Measurements from ENCODE around the gene MAPT.

DNA sequence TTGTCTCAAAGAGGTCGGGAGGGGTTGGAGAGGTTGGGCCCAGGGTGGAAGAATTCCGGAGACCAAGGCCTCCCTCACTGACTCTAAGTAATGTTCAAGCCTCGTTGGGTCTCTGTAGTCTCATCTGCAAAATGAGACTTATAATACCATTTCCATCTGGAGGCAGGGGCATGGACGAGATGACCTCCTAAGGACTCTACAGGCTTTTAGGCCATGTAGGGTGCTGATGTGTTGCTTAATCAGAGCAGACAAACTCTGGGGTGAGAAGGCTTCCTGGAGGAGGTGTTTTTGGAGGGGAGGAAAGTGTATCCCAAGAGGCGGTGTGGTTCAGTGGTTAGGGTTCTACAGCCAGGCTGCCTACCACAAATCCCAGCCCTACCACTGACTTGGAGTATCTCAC lies 46.6 kb upstream of the MAPT start:
- TF ChIP-seq, protein P1, sequence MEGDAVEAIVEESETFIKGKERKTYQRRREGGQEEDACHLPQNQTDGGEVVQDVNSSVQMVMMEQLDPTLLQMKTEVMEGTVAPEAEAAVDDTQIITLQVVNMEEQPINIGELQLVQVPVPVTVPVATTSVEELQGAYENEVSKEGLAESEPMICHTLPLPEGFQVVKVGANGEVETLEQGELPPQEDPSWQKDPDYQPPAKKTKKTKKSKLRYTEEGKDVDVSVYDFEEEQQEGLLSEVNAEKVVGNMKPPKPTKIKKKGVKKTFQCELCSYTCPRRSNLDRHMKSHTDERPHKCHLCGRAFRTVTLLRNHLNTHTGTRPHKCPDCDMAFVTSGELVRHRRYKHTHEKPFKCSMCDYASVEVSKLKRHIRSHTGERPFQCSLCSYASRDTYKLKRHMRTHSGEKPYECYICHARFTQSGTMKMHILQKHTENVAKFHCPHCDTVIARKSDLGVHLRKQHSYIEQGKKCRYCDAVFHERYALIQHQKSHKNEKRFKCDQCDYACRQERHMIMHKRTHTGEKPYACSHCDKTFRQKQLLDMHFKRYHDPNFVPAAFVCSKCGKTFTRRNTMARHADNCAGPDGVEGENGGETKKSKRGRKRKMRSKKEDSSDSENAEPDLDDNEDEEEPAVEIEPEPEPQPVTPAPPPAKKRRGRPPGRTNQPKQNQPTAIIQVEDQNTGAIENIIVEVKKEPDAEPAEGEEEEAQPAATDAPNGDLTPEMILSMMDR (IDR thresholded peaks at IDR 0.05; ENCODE audit: low read depth, low read length): no peak
- TF ChIP-seq, protein P2, sequence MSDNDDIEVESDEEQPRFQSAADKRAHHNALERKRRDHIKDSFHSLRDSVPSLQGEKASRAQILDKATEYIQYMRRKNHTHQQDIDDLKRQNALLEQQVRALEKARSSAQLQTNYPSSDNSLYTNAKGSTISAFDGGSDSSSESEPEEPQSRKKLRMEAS (IDR thresholded peaks at IDR 0.05; ENCODE audit: low read depth, low read length): no peak
- TF ChIP-seq POLR2A (IDR thresholded peaks at IDR 0.05; ENCODE audit: extremely low read depth, insufficient read length) (no peak), MYC (IDR thresholded peaks at IDR 0.05; ENCODE audit: low read depth, low read length) (no peak)

All from NB4 (cell line).